Head of caudate nucleus (tissue), 42 donors: ENCODE data around the gene KCNQ1OT1.

ENCODE experiments used
- DNase-seq, 42 donors: peaks; one replicate each; pipeline versions ENCODE4 v3.0.0 to v3.0.0-alpha.2; 2020 to 2021; ENCODE audit warnings: mixed read lengths in 7 of 42
- intact Hi-C: fragments of 100-400 bp; cut with DNase I; formaldehyde crosslinking; loops from one replicate; pipeline ENCODE4 v1.15.0; 2022

Gene KCNQ1OT1

GRCh38 chr11:2725368-2726300 is 25.8 kb upstream of the KCNQ1OT1 start:
- intact Hi-C loops, result no loop called here
- DNase-seq, result no peak

- DNase-seq, result no peak
- intact Hi-C loops, result no loop called here
Measured at GRCh38 chr11:2724653-2725367, 25.0 kb upstream of the KCNQ1OT1 start.

GRCh38 chr11:2724104-2724503 is 24.3 kb upstream of the KCNQ1OT1 start:
- intact Hi-C loops, result no loop called here

GRCh38 chr11:2722955-2723354 is 23.2 kb upstream of the KCNQ1OT1 start:
- no peak for DNase-seq
- intact Hi-C loops, result no loop called here

More at GRCh38 chr11:2724104-2724503, 24.3 kb upstream of the KCNQ1OT1 start:
- no peak for DNase-seq

GRCh38 chr11:2721210-2721916 is 21.6 kb upstream of the KCNQ1OT1 start:
- intact Hi-C loops, result no loop called here
- DNase-seq, result no peak

GRCh38 chr11:2719831-2720590 is 20.2 kb upstream of the KCNQ1OT1 start:
- no peak for DNase-seq
- intact Hi-C loops, result no loop called here

GRCh38 chr11:2718817-2719438 is 19.1 kb upstream of the KCNQ1OT1 start:
- DNase-seq, result no peak
- intact Hi-C loops, result no loop called here

- intact Hi-C loops, result no loop called here
Measured at GRCh38 chr11:2717561-2718325, 17.9 kb upstream of the KCNQ1OT1 start.

GRCh38 chr11:2716376-2717095 is 16.7 kb upstream of the KCNQ1OT1 start:
- intact Hi-C loops, result no loop called here
- DNase-seq, result no peak

More at GRCh38 chr11:2717561-2718325, 17.9 kb upstream of the KCNQ1OT1 start:
- DNase-seq, result no peak

- intact Hi-C loops, result no loop called here
- DNase-seq, result no peak
Measured at GRCh38 chr11:2715716-2716350, 16.0 kb upstream of the KCNQ1OT1 start.

GRCh38 chr11:2714871-2715270 is 15.1 kb upstream of the KCNQ1OT1 start:
- intact Hi-C loops, result no loop called here
- no peak for DNase-seq

GRCh38 chr11:2714463-2714800 is 14.6 kb upstream of the KCNQ1OT1 start:
- no peak for DNase-seq
- intact Hi-C loops, result no loop called here

GRCh38 chr11:2713661-2714462 is 14.1 kb upstream of the KCNQ1OT1 start:
- no peak for DNase-seq
- intact Hi-C loops, result no loop called here

- intact Hi-C loops, result no loop called here
- no peak for DNase-seq
Measured at GRCh38 chr11:2713094-2713493, 13.3 kb upstream of the KCNQ1OT1 start.

- intact Hi-C loops, result no loop called here
Measured at GRCh38 chr11:2711161-2711560, 11.4 kb upstream of the KCNQ1OT1 start.

GRCh38 chr11:2709429-2709828 is 9.6 kb upstream of the KCNQ1OT1 start:
- no peak for DNase-seq
- intact Hi-C loops, result loop anchor here (10.0 kb wide), 1 partner anchor 175 kb away; the partner anchor contains the start of gene CDKN1C

More at GRCh38 chr11:2711161-2711560, 11.4 kb upstream of the KCNQ1OT1 start:
- no peak for DNase-seq
